ENCODE data around the gene NCAPD3.
"Not testable (repeated sequence)": the region's sequence is repeated elsewhere in the genome, so short reads cannot be mapped to it uniquely, and the experiment has no call there.

NCAPD3 gene

DNA sequence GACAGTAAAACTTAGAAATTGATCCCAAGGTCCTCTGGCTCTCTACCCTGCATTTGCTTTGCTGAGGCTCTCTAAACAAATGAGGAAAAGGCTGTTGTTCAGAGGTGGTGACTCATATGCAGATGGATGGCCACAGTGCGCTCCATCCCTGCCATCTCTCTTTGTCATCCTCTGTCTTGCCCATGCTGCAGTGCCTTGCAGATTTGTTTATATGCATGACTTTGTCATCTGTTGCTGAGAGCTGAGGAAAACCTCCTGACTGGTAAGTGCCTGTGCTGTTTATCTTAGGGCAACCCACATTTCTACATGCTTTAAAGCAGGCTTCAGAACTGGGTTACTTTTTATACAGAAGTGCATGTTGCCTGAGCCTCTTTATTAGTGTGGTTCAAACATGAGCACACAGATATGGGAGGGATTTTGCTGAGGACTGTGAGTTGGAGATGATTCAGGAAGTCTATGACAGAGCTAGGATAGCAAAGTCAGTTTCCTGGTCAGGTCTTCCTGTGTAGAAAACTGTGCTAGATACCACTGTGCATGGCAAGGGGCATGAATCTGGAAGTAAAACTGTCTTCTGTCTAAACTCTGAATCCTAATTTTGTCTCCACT, 97.4 kb downstream of the NCAPD3 start:
- no peak for DNase-seq

DNA sequence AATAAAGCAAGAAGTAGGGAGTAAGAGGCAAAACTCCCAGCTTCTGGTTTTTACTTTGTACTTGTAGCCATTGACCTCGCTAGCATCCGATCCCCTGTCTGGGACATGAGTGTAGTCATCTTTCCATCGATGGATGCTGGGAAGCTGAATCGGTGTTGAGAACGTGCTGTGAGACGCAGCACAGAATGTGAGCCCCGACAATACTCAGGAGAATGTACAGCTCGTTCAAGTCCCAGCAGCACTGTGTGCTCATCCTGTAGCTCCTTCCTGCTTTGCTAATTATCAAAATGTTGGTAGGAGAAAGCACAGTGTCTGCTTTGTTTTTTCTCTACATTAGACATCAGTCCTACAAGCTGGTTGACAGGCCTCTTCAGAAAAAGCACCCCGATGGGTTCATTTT, 98.3 kb downstream of the NCAPD3 start:
- DNase-seq: no peak

DNA sequence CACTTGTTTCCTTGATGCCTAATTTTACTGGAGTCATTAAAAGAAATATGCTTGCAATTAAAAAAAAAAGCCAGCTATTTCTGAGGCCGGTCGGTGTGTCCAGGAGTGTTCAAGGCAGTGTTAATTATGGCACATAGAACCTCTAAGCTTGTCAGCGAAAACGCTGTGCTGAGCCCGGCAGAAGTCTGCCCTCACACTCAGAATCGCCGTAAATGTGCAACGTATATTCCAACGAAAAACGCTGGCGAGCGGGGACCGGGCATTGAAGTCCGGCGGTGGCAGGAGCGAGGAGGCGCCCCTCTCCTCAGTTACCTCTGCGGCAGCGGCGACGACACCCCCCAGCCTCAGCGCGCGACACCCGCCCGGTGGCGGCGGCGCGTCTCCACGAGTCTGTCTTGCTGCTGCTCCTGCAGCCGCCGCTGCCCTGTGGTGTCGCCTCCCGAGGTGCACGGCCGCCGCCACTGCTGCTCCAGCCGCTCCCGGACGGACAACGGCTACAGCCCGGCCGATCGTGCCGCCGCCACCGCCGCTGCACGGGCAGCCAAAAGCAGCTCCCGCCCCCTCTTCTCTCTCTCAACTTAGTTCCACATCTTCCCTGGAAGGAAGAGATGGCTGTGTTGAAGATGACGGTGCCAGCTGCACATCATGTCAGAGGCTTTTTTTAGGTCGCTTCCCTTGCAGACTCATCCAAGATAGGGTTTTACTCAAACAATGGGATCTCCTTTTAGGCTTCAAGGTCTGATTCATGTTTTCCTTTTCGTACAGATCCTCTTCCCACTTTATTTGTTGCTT, 98.9 kb downstream of the NCAPD3 start:
- DNase-seq: no peak

DNA sequence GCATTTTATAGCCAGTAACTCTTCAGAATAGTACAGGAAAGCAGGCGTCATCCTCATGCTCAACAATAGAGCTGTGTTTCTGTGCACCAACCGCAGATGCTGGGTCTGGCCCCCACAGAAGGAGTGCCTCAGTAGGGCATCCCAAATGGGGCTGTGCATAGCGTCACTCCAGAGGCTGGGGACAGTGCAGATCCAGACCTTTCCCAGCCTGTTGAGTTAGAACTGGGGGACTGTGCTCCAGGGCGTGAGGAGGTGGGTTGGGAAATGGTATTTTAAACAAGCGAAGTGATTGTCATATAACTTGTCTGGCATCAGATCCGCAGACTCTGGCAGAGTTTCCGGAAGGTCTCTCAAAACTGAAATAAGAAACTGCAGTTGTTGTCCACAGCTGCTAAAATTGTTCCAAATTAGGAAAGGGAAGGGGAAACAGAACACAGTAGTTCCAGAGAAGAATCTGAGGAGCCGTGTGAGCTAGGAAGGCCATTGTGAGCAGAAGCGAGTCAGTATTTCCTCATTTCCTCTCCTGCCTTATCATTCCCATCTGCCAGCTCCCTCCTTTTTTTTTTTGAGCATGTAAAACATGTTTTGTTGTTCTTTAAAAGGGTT, 102.7 kb downstream of the NCAPD3 start:
- no peak for DNase-seq

DNA sequence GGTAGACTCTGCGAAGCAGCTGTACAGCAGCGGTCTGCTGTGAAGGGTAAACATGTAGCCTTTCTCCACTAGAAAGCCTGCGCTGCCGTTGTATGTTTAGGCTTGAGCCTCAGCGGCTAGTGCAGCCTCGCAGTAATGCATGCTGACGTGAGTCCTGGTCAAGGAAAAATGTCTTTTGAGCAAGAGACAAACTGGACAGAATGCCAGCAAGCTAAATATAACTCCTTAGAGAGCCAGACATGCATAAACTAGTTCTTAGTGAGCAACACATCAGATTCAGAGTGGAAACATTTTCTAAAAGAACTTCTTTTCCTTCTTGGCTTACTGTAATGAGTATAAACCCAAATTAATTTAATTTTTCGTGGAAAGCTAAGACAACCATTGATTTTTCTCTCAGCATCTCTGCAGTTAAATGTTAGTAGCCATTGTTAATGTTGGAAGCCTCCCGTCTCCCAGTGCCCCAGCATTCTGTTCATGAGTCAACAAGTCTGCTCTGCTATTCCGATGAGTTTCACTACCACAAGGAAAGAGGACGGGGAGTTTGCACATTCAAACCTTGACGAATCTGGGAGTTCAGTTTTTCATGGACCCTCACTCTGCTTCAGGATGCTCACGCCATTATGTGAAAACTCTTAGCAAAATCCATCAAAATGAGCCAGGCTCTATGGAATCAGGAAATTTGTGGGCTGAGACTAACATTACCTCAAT, 103.5 kb downstream of the NCAPD3 start:
- DNase-seq: no peak

DNA sequence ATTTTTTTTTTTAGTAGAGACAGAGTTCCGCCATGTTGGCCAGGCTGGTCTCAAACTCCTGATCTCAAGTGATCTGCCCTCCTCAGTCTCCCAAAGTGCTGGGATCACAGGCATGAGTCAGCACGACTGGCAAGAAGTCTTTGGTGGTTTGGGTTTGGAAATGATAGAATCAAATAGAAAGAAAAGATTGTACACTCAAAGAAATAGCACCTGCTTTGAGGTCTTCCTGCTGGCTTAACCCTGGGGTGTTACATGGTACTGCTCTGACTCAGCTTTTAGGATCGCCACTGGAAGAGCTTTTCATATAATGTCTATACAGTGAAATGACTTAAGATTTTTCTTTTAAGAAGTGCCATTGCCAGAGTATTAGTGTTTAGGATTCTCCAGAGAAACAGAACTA, 104.7 kb downstream of the NCAPD3 start:
- no peak for DNase-seq

DNA sequence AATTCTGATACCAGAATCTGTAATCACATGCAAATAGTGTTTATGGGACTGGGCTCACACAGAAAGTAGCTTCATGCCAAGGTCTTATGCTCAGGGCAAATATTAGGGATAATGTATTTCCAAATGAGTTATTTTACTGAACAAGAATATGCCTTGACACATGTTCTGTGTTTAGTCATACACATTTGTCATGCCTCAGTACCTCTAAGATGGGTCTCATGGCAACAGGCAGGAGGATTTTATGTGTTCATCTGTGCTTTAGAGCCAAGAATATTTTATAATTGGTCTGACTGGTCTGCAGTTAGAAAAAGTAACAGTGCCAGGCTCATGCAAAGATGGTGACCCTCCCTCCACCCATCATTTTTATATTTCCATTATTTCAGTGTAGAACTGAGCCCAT, 105.8 kb downstream of the NCAPD3 start:
- DNase-seq: no peak

DNA sequence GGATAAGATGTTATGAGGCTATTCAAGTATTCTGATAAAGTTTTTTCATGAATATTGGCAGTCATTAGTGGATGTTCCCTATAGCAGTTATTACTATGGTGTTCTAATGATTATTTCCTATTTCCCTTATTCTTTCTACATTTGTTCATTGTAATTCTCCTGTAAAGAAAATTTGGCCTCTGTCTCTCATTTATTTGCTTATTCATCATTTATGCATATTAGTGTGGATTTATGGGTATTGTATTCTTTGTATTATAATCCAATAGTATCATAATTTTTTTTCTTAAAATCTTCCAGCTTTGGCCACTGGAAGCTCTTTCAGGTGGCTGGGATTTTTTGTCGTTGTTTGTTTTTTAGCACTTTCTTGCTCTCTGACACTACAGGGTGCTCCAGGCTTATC, 107.6 kb downstream of the NCAPD3 start:
- DNase-seq: no peak

DNA sequence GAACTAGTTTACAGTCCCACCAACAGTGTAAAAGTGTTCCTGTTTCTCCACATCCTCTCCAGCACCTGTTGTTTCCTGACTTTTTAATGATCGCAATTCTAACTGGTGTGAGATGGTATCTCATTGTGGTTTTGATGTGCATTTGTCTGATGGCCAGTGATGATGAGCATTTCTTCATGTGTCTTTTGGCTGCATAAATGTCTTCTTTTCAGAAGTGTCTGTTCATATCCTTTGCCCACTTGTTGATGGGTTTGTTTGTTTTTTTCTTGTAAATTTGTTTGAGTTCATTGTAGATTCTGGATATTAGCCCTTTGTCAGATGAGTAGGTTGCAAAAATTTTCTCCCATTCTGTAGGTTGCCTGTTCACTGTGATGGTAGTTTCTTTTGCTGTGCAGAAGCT, 110.0 kb downstream of the NCAPD3 start:
- not testable (repeated sequence) for DNase-seq

DNA sequence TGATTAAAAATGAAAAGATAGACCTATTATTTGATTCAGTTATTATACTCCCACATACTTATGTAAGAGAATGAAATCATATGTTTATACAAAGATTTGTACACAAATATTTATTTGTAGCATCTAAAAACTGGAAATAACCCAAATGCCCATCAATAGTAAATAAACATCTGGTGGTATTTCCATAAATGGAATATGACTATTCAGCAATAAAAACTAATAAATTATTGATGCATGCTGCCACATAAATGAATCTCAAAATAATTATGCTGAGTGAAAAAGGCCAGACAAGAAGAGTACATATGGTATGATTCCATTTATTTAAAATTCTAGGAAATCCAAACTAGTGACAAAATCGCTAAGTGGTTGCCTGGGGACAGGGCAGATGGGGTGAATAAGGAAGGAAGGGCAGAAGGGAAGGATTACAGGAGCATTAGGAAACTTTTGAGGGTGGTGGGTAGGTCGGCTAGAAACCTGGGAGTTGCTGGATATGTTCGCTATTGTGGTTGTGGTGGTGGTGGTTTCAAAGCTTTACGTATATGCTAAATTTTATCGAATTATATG, 113.4 kb downstream of the NCAPD3 start:
- no peak for DNase-seq

Measured in activated gamma-delta T cell (primary cell).